Measurements from ENCODE around the gene CDKAL1.
A peak's percentile ranks its signal among the peaks of the same experiment; 100 is the strongest.
"Not testable (repeated sequence)": the region's sequence is repeated elsewhere in the genome, so short reads cannot be mapped to it uniquely, and the experiment has no call there.

The CDKAL1 gene

DNA sequence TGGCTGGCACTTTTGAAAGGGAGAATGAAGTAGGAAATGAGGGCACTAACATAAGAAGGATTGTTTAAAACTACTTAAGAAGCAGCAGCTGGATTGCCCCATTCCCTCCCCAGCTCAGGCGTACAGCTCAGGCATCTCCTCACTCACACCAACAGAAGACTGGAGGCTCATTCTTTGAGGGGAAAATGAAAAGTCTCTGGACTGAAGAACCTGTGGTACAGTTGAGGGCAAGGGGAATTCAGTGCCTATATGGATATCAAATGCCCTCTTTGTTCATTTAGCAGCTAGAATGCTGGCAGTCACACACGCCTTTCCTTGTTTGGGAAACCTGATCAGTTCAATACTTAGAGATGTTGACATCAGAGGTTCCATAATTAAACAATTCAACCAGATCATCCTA, 557.2 kb downstream of the CDKAL1 start:
- no peak for DNase-seq

DNA sequence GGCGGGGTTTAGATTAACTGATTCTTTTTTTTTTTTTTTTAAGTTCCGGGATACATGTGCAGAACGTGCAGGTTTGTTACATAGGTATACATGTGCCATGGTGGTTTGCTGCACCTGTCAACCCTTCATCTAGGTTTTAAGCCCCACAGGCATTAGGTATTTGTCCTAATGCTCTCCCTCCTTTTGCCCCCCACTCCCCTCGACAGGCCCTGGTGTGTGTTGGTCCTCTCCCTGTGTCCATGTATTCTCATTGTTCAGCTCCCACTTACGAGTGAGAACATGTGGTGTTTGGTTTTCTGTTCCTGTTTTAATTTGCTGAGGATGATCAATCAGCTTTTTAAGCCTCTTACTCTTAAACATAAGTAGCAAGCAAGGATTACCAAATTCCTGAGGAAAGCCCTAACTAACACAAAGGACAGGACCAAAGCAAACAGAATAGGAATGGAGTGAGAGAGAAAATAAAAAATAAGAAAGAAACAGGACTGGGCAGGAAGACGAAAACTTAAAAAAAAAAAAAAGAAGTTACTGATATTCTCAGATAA, 558.0 kb downstream of the CDKAL1 start:
- DNase-seq, result not testable (repeated sequence)

DNA sequence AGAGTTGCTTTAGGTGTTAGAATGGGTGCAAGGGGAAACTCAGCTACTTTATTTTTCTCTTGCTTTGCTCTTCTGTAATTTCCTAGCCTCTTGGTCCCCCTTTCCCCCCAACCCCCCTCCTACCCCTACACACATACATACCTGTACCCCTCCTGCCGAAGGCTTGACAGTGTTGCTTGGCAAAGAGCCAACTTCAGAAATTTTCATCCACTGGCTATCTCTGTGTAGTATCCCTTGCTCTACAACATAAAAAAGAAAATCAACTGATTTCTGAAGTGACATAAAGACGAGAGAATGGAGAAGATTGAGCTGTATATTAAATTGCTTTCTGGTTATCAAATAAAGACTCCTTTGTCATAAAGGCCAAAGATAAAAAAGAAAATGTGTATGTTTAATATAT, 561.2 kb downstream of the CDKAL1 start:
- DNase-seq, result no peak

DNA sequence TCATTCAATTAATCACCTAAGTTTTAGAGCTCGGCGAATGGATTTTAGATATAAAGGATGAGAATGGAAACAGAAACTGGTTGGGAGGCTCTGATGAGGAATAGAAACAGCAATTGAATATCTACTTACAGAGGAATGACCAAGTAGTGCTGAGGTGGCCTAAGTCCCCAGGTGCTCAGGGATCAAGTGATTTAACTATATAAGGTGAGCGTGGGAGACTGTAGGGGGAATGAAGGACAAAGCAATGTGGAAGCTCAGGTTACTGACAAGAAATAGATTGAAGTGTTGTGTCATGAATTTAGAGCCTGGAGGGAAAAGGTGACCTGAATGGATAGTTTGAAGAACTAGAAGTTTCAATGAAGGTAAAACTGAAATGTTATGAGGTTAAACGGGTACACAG, 563.9 kb downstream of the CDKAL1 start:
- no peak for DNase-seq

DNA sequence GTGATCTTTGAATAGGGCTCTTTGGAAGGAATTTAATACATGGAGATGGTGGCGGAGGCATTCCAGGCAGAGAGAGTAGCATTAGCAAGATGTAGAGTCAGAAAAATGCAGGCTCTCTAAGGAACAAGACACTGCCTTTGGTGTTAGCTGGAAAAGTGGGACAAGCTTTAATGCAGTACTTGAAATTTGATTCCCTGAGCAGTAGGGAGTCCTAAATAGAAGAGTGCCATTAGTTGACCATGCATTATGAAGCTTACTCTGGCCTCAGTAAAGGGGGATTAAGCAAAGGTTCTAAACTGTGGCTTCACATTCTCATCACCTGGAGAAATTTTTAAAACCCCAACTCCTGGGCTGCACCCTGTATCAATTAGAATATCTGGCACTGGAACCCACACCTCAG, 564.5 kb downstream of the CDKAL1 start:
- no peak for DNase-seq

DNA sequence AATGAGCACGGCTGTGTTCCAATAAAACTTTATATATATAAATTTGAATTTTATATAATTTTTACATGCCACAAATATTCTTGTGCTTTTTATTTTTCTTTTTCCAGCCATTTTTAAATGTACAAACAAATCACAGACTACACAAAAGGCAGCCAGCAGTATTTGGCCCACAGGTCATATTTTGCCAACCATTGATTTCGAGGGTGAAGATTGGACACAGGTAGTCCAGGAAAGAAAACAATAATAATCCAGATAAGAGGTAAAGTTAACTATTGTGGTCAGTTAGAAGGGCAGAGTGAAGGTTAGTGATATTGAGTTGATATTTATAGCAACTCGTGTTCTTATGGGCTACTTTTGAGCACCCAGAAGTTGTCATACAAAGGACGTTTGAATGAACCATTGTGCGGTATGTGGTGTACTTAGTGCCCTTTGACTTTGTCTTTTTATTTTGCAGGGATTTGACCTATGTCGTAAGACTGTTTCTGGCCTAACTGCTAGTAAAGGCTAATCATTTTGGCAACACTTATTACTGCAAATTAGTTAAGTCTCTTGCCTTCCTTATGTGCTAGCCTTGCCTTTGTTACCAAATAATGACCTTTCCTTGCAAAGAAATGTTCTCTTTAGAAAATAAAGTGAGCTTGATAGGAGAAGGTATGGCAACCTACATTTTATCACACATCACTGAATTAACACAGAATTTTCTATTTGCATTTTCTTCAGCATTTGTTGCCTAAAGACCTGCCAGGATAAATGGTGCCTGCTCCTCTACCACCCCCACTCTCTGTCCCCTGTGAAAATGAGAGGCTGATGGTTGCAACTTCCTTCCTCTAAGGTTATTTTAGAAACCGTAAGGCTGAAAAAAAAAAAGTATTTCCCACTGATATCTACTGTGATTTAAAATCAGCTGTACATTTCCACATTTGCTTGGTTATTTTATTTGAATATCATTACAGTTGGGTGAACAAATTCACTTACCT, 565.4 kb downstream of the CDKAL1 start:
- no peak for DNase-seq

DNA sequence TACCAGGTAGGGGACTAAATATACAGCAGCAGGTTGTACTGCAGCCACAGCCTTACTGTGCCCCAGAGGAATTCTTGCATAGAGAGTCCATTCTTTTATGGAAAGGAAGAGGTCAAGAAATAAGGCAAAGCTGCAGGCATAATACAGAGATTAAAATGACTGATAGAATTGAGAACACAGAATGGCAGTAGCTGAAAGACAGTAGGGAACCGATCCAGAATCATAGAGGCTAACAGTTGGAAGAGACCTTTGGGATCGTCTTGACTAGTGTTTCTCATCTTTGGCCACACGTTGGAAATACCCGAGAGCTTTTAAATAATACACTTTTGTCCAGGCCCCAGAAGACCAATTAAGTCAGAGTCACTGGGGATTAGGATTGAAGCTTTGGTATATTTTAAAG, 566.7 kb downstream of the CDKAL1 start:
- DNase-seq, result no peak

DNA sequence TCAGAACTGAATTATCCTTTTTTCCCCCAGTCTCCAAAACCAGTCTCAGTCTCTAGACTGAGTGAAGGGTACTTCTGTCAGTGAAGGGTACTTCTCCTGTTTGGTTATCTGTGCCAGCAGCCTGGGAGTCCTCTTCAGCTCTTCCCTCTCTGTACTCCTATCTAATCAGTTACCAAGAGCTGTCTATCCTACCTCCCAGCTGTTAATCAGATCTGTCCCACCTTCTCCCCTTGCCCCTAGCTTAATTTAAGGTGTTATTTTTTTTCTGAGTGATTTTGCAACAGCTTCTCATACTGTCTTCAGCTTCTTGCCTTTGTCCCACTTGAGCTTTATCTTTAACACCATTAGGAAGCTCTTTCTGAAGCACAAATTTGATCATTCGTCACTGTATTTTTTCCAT, 567.4 kb downstream of the CDKAL1 start:
- DNase-seq, result no peak

DNA sequence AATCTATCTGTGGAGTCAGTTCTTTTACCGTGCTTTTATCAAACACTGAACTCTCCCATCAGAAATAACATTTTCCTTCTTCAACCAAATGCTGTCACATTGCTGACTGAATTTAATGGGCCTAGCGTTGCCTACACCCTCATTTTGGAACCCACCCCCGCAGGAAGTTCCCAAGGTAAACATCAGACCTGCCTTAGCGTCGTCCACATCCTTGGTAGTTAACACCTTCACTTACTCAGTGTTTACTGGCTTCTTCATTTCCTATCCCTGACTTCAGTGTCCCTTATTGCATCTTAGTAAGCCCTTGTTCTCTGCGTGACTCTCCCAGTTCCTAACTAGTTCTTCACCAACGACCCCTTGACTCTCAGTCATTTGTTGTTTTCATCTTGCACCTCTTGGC, 567.9 kb downstream of the CDKAL1 start:
- peak; percentile 1 for DNase-seq

DNA sequence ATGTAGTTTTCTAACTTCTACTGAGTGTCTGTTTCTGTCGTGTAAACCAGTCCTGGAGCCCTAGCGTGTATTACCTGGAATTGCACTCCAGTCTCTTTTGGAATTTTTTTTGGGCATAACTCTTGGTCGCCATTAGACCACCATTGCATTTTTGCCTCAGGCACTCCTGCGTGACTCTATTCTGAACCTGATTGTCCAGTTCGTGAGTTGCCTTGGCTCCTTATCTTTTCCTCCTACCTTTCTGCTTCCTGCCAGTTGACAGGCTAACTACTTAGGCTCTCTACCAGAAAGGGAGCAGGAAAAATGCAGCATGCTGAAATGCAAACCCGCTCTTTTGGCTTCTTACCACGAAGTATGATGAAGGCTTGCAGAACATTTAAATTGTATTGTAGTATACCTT, 568.4 kb downstream of the CDKAL1 start:
- DNase-seq, result no peak

DNA sequence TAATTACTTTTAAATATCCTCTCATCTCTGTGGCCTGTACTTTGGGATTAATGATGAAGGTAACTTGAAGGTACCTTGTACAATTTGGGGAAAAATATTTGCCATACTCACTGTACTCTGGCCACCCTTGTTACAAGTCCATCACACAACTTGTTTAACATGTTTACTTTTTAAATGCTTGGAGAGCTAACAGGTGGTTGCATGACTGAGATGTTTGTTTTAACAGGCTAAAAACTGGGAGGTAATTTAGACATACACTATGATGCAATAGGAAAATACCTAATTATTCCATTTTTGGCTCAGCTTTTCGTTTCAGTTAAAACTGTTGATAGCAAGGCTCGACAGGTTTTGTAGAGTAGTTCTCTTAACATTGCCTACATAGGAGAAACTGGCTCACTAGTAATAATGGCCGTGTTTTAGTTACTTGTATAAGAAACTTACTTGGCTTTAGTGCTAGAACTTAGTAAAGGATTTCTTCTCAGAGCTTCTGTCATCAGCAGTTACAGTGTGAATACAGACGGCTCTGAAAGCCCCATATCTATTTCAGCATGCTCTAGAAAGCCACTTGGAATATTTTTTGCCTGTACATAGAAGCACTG, 569.5 kb downstream of the CDKAL1 start:
- no peak for DNase-seq

DNA sequence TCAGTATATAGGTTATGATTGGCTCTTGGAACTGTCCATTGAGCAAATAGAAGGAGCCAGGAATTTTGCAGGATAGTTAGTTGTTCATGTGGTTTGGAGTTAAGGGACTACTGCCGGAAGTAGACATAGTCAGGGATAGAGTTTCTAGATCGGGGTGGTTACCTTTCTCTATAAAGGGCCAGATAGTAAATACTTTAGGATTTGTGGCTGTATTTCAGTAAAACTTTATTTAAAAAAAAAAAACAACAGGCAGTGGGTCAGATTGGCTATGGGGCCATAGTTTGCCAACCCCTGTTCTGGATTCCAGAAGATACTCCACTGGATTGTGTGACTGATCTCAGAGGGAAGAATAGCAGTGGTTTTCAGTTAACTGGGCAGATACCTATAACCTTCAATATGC, 570.0 kb downstream of the CDKAL1 start:
- no peak for DNase-seq

DNA sequence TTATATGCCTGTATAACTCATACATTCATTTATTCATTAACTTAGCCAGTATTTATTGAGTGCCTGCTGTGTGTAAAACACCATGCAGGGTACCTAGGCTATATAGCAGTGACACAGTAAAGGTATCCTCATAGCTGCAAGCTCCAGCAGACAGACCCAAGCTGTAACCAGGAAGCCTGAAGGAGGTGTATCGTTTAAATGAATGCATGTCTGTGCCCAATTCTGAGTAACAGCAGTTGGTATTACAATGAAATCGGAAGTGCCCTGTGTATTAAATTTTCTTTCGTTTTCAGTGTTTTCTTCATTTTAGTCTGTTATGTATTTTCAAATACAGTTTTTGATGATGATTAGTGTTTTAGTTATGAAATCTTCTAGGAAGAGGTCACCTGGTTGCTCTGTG, 573.5 kb downstream of the CDKAL1 start:
- no peak for DNase-seq

DNA sequence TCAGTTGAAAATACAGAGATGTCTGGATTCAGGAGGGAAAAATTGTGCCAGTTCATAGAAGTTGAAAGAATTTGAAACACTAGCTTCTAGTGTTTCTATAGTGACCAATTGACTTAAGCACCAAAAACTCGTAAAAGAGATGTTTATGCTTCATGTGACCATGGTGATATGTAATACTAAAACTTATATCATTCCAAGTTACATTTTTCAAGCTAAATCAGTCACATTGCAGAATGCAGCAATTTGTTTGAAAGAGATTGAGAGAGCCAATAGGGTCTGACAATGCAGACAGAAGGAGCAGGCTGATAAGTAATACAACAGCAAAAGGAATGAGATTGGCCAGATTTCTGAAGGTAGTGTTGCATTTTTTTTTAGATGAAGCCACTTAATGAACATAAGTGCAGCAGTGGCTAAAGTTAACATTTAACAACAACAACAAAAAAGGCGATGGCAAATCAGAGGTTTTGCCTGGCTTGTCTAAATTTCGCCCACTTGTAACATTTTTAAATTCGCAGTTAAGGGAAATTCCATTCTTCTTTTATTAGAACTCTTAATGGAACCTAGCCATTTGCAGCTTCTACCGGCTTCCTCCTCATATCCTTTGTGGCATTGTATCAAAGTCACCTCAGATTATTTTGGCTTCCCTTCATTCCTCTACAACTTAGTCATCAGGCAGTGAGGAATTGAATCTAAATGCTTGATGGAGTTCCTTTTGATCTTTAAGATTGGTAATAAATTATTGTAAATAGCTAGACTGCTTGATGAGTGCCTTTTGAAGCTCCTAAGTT, 575.3 kb downstream of the CDKAL1 start:
- DNase-seq, result no peak

DNA sequence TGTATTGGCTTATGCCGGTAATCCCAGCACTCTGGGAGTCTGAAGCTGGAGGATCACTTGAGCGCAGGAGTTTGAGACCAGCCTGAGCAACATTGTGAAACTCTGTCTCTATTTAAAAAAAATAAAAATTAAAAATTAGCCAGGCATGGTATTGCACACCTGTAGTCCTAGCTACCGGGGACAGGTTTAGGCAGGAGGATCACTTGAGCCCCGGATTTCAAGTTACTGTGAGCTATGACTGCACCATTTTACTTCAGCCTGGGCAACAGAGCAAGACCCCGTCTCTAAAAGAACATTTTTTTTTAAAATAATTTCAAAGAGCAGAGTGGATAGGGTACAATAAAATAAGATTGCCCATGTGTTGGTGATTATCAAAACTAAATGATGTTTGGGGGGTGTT, 576.4 kb downstream of the CDKAL1 start:
- DNase-seq, result no peak

DNA sequence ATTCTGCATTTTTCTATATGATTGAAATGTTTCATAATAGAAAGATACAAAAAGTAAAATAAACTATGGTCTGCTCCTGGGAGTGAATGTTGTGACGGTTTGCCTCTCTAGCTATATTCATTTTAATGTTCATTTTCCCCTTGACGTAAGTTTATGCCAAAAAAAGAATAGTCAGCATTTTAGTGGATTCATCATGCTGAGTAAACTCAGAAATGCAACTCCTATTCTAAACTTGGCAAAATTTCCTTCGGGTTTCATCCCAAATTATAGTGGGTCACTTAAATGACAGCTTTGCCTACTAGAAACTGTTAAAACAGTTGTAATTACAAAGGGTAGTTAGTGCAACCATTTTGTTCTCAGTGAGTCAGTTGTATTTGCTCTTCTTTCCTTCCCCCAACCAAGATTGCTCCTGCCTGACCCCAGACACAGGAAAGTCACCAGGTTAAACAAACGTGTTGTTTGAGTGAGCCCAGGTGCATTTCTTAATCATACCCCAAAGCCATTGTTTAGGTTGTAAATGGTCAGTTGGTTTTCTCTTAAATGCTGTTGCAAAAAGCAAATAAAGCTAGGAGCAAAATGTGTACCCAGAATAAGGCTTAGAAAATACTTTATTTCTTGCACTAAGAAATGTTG, 577.0 kb downstream of the CDKAL1 start:
- DNase-seq, result no peak

DNA sequence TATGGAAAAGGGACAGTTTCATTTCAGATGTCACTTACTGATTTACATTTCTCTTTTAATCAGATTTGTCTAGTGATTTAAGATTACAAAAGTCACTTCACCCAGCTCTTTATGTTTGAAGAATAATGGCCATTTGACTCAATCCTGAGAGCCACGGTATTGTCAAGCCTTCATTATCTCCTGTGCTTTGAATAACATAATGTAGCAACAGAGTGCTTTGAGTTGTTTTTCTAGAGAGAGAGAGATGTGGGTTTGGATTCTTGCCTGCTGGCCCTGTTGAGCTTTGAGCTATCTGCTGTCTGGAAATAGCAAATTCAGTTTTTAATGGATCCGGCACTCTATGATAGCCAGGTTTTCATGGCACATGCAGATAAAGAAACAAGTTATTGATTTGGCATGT, 580.9 kb downstream of the CDKAL1 start:
- no peak for DNase-seq

DNA sequence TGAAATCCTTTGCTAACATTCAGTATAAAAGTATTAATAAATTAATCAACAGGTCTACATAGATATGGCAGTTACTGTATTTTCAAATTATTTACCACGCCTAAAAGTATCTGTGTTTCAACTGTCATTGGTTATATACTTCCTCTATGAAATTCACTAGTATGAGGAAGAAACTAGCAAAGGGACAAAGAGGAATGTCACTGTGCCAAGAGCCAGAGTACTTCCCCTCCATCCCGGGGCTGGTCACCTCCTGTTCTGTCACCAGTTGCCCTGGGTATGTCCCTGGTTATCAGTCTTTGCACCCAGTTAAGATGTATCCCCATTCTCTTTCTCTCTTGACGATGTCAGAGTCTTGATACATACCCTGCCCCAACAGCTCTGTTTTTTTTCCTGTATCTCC, 582.5 kb downstream of the CDKAL1 start:
- no peak for DNase-seq

DNA sequence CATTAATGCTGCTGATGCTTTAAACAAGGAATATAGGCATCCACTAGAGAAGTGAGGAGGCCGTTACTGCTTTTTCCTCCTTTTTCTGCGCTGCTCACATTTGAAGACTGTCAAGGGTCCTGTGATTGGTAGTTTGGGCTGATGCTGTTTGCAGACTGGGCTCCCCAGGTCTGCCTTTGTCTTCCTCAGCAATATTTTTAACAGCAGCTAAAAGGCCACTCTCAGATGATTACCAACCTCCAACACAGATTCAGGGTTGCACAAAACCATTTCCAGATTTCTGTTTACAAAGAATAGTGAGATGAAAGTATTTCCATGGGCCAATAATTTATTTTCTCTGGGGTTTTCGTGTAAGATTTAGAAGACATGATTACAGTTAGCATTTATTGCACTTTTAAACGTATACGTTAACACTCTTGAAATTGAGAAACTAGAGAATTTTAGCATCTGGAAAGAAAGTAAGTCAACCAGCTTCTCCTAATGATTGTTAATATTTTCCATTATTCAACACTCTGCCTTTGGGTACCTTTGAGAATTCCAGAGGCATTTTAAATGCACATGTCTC, 584.0 kb downstream of the CDKAL1 start:
- no peak for DNase-seq

DNA sequence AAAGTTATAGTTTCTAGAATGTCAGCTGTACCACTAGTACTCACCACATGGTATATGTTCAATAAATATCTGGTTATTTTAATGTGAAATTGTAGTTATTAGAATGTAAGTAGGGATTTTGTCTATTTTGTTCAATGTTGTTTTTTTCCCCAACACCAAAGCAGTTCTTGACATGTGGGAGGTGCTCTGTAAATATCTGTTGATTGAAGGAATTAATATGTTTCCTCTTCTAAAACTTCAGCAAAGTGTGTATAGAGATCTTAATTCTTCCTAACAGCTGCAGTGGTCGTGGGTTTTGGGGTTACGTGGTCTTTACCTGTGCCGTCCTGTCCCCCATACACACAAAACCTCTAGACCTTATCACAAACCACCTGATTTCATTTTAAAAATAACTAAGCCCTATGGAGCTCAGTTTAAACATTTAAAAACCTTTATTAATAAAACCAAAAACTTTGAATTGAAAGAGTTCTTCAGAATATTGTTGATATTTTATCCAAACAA, 587.4 kb downstream of the CDKAL1 start:
- DNase-seq, result no peak

DNA sequence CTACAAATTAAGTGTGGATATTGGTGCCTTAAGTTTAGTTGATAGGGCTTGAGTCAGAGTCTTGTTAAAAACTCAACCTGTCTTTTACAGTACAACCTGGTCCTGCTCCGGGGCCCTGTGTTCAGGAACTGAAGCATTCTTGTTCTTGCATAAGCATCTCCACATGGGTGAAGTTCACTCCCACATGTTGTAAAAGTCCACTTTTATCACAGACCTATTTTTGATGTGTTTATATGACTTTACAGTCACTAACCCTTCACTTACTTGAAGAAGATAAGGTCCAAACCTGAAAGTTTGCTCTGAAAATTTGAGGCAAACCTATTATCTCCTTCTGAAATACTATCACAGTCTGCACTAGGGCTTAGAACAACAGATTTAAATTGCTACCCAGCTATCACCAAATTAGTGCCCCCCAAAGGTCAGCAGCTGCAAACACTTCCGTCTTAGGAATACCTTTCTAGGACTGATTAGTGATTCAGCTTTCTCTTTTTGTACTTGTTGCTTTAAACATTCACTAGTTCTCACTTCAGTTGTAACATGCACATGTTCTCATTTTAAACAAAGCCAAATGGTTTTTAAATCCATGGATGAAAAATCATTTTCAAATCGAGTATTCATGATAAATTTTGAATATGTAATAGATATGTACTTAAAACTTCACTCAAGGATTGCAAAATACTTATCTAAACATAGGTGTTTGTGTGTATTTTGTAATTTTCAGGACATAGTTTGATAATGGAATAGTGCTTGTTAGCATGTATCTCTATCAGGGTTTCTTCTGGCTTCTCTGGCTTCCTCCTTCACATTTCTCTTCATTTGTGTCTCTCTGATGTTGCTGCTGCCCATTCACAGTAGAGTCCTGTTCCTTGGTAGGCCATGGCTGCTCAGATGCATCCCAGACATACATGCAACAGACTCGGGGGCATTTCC, 589.5 kb downstream of the CDKAL1 start:
- DNase-seq, result no peak

Measured in NK-92 treated with Interleukin-12 subunit alpha and Interleukin-12 subunit beta, amount 100 ng/mL, for 24 hours (cell line).